IMR-90 (cell line): ENCODE measurements around the gene REXO1. TPM values are rescaled to one million over a fixed set of nuclear protein-coding genes. Genes with fewer than 3 reads are reported as not detected.
A peak's percentile ranks its signal among the peaks of the same experiment; 100 is the strongest.

Source experiments
- ATAC-seq: fragments of 200-7000 bp; cut with Tn5 transposase; 2 replicates; pipeline ENCODE4 v1.9.1; 2020; ENCODE audit warnings: low read depth, mild to moderate bottlenecking, moderate library complexity
- BruUV-seq: library from RNA; stranded (reverse); fragments of 400-500 nt; replicated peaks from 2 replicates; lab custom pipeline; 2021; lab: Mats Ljungman, UMichigan
- CTCF ChIA-PET: fragments of 300-600 bp; formaldehyde crosslinking; extraction: SDS; loops from one replicate; lab custom pipeline; 2021; ENCODE audit warnings: antibody characterized with exemption; lab: Yijun Ruan, JAX
- POLR2A ChIA-PET: fragments of 300-600 bp; sonication (Branson Sonifier 250); formaldehyde crosslinking; loops from one replicate; lab custom pipeline; 2022; ENCODE audit warnings: antibody characterized with exemption; ENCODE audit not compliant: unreplicated experiment; lab: Charles Lee
- DNase-seq: peaks from one replicate; pipeline ENCODE4 v3.0.0; 2013
- H2AFZ ChIP-seq: replicated peaks from 2 replicates; pipeline ENCODE3; 2013; ENCODE audit warnings: low read length, mild to moderate bottlenecking; ENCODE audit not compliant: poor library complexity
- H2AK5ac ChIP-seq: 2 replicates; pipeline ENCODE4 v1.6.1; 2013; ENCODE audit warnings: low read depth, low read length, inconsistent platforms
- H2AK9ac ChIP-seq: replicated peaks from 2 replicates; pipeline ENCODE3; 2013; ENCODE audit warnings: mild to moderate bottlenecking, low read depth, low read length, moderate library complexity; ENCODE audit not compliant: poor library complexity
- H2BK120ac ChIP-seq: 2 replicates; pipeline ENCODE4 v1.6.1; 2013; ENCODE audit warnings: low read depth, low read length, inconsistent platforms
- H2BK15ac ChIP-seq: 3 replicates; pipeline ENCODE4 v1.6.1; 2013; ENCODE audit warnings: low read depth, low read length, inconsistent platforms
- H2BK20ac ChIP-seq: 2 replicates; pipeline ENCODE4 v1.6.1; 2013; ENCODE audit warnings: low read depth, mild to moderate bottlenecking, inconsistent platforms, low read length, moderate library complexity
- H2BK5ac ChIP-seq: 2 replicates; pipeline ENCODE4 v1.6.1; 2013; ENCODE audit warnings: mild to moderate bottlenecking, low read depth, low read length, inconsistent platforms; ENCODE audit not compliant: poor library complexity, severe bottlenecking
- H3K14ac ChIP-seq: replicated peaks from 2 replicates; pipeline ENCODE4 v1.6.1; 2013; ENCODE audit warnings: low read depth, low read length, inconsistent platforms
- H3K18ac ChIP-seq: 2 replicates; pipeline ENCODE4 v1.6.1; 2013; ENCODE audit warnings: low read depth, low read length, control low read depth
- H3K23ac ChIP-seq: 2 replicates; pipeline ENCODE4 v1.6.1; 2013; ENCODE audit warnings: low read depth, low read length, inconsistent platforms
- H3K27ac ChIP-seq: 2 replicates; pipeline ENCODE4 v1.5.1; 2013; ENCODE audit warnings: mild to moderate bottlenecking, control low read depth, low read length; ENCODE audit not compliant: insufficient read depth
- H3K27me3 ChIP-seq: 2 replicates; pipeline ENCODE4 v1.6.1; 2013; ENCODE audit warnings: low read length; ENCODE audit not compliant: control insufficient read depth, insufficient read depth
- H3K36me3 ChIP-seq: 2 replicates; pipeline ENCODE4 v1.6.1; 2013; ENCODE audit warnings: low read length, mixed read lengths; ENCODE audit not compliant: control insufficient read depth, insufficient read depth
- H3K4ac ChIP-seq: 2 replicates; pipeline ENCODE4 v1.6.1; 2013; ENCODE audit warnings: low read depth, low read length, inconsistent platforms
- H3K4me1 ChIP-seq: 2 replicates; pipeline ENCODE4 v1.6.1; 2013; ENCODE audit warnings: low read length, mixed read lengths; ENCODE audit not compliant: control insufficient read depth, insufficient read depth
- H3K4me2 ChIP-seq: 2 replicates; pipeline ENCODE4 v1.6.1; 2013; ENCODE audit warnings: low read depth, mild to moderate bottlenecking, control low read depth, low read length, moderate library complexity
- H3K4me3 ChIP-seq: 2 replicates; pipeline ENCODE4 v1.5.1; 2013; ENCODE audit warnings: low read depth, mild to moderate bottlenecking, control low read depth, low read length, moderate library complexity; ENCODE audit not compliant: insufficient read depth
- H3K56ac ChIP-seq: 2 replicates; pipeline ENCODE4 v1.6.1; 2013; ENCODE audit warnings: low read length, inconsistent platforms; ENCODE audit not compliant: insufficient read depth; ENCODE audit errors: extremely low read depth
- H3K79me1 ChIP-seq, 2 experiments: 2 replicates each; pipeline ENCODE4 v1.6.1; 2013; ENCODE audit warnings: low read length in 2 of 2, inconsistent platforms in 1 of 2, low read depth in 1 of 2
- H3K9ac ChIP-seq: 2 replicates; pipeline ENCODE4 v1.6.1; 2013; ENCODE audit warnings: low read depth, low read length, control low read depth
- H3K9me1 ChIP-seq: 2 replicates; pipeline ENCODE4 v1.6.1; 2013; ENCODE audit warnings: low read length, inconsistent platforms; ENCODE audit not compliant: insufficient read depth
- H3K9me3 ChIP-seq: 2 replicates; pipeline ENCODE4 v1.6.1; 2013; ENCODE audit warnings: low read length; ENCODE audit not compliant: control insufficient read depth, insufficient read depth
- H4K20me1 ChIP-seq: 2 replicates; pipeline ENCODE4 v1.6.1; 2013; ENCODE audit warnings: low read length, inconsistent platforms; ENCODE audit not compliant: insufficient read depth
- H4K5ac ChIP-seq: 2 replicates; pipeline ENCODE4 v1.6.1; 2013; ENCODE audit warnings: mild to moderate bottlenecking, low read depth, low read length, control low read depth
- H4K8ac ChIP-seq, 2 experiments: 2 replicates each; pipeline ENCODE4 v1.6.1; 2013; ENCODE audit warnings: low read depth in 2 of 2, low read length in 2 of 2, control low read depth in 1 of 2, inconsistent platforms in 1 of 2
- H4K91ac ChIP-seq: 2 replicates; pipeline ENCODE4 v1.6.1; 2013; ENCODE audit warnings: low read depth, low read length, inconsistent platforms; ENCODE audit not compliant: insufficient read depth
- BHLHE40 ChIP-seq: fragments of 150-350 bp; IDR thresholded peaks from 2 replicates; pipeline ENCODE4 v1.6.1; 2016; ENCODE audit warnings: mild to moderate bottlenecking, low read depth, low read length
- MAZ ChIP-seq: IDR thresholded peaks from 2 replicates; pipeline ENCODE4 v1.6.1; 2012; ENCODE audit warnings: low read depth, mild to moderate bottlenecking, low read length, improper control_type of control experiment, moderate library complexity, borderline replicate concordance
- POLR2A ChIP-seq: IDR thresholded peaks from 2 replicates; pipeline ENCODE4 v1.6.1; 2012; ENCODE audit warnings: mild to moderate bottlenecking, low read depth, low read length
- RCOR1 ChIP-seq: IDR thresholded peaks from 2 replicates; pipeline ENCODE4 v1.6.1; 2012; ENCODE audit warnings: mild to moderate bottlenecking, low read length, improper control_type of control experiment; ENCODE audit not compliant: insufficient replicate concordance
- WGBS, 2 experiments: methylation state at CpG; one replicate each; pipeline versions ENCODE4 v1.1.5 to v1.1.7; 2013; ENCODE audit warnings: missing lambda C conversion rate in 2 of 2; ENCODE audit not compliant: insufficient read length in 1 of 2; ENCODE audit errors: extremely low coverage in 2 of 2; 5-methylcytosine and 5-hydroxymethylcytosine counted together
- dilution Hi-C: fragments of 300-500 bp; cut with HindIII; formaldehyde crosslinking; loops from one replicate; pipeline ENCODE4 v1.14.3; 2018; ENCODE audit warnings: low sequenced_read_pairs; ENCODE audit not compliant: unreplicated experiment
- in situ Hi-C: fragments of 300-500 bp; cut with MboI; formaldehyde crosslinking; loops from 3 replicates; pipeline ENCODE4 v1.14.3; 2019; ENCODE audit warnings: low sequenced_read_pairs, inconsistent platforms, mixed read lengths
- intact Hi-C: fragments of 100-400 bp; cut with micrococcal nuclease; formaldehyde crosslinking; loops from 2 replicates; pipeline ENCODE4 v1.10.0; 2022
- polyA plus RNA-seq, 3 experiments: library from polyadenylated mRNA; depleted of rRNA; stranded (reverse); fragments of >200 nt; gene quantifications; 2 replicates each; pipeline ENCODE4 v1.2.3, GENCODE V29; 2012; ENCODE audit warnings: low replicate concordance in 1 of 3
- total RNA-seq: library from RNA; depleted of rRNA; stranded (reverse); fragments of >200 nt; gene quantifications from 2 replicates; pipeline ENCODE4 v1.2.3, GENCODE V29; 2012
- TF ChIP-seq, protein P1 (sequence below): fragments of 150-350 bp; IDR thresholded peaks from 2 replicates; pipeline ENCODE4 v1.6.1; 2016; ENCODE audit warnings: low read depth, mild to moderate bottlenecking, low read length, moderate library complexity, borderline replicate concordance

Gene REXO1
- total and polyA plus RNA-seq, 2 of the 4 experiments (the other 2 are of a cell fraction) = 1.4 to 63.7 TPM

DNA sequence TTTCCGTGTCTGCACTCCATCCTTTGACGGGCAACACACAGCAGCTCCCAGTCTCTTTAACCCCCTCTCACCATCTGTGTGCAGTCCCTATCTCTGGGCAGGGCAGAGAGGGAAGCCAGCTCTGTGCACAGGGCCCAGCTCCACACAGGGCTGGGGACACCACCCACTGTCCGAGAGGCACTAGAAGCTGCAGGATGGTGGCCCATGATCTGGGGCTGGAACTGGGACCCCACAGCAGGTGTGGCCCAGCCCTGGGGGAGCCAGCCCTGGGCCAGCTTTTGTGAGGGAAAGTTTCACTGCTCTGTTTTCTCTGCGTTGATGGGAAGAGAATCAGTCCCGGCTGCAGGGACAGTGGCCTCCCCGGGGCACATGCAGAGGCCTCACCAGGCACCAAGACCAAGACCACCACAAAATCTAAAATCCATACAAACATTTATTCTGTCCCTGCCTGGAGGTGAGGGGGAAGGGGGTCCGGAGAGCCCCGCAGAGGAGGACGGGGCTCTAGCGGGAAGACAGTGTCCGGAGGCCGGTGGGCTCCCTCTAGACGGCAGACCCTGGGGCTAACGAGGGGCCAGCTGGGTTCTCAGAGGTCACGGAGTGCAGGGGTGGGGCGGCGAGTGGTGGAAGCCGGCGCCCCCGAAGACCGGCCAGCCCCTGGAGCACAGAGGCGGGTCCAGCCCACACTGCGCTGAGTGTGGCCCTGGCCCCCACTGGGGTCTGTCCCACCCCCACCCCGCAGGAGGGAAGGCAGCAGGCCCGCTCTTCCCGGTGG is 33.3 kb downstream of the REXO1 start (continued):
- TF ChIP-seq, protein P1, sequence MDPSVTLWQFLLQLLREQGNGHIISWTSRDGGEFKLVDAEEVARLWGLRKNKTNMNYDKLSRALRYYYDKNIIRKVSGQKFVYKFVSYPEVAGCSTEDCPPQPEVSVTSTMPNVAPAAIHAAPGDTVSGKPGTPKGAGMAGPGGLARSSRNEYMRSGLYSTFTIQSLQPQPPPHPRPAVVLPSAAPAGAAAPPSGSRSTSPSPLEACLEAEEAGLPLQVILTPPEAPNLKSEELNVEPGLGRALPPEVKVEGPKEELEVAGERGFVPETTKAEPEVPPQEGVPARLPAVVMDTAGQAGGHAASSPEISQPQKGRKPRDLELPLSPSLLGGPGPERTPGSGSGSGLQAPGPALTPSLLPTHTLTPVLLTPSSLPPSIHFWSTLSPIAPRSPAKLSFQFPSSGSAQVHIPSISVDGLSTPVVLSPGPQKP = no peak

- no peak overlapping the region for H3K4me3 ChIP-seq
- H2BK5ac ChIP-seq = no peak overlapping the region
- no peak for TF ChIP-seq POLR2A
- TF ChIP-seq BHLHE40 = no peak
- no peak for TF ChIP-seq MAZ
- TF ChIP-seq RCOR1 = no peak
- H3K4me1 ChIP-seq = peaks cover 8% of the 10 kb centered on the region
- H3K9me1 ChIP-seq = peaks cover 4% of the 10 kb centered on the region; the same call in 1 of the 2 replicates
- POLR2A ChIA-PET = no interaction called here
- BruUV-seq = no TSS peak
- H3K9ac ChIP-seq = no peak overlapping the region
- H3K4me2 ChIP-seq = no peak overlapping the region
- DNase-seq = no peak
- intact Hi-C loops (no loop called here), dilution Hi-C loops (no loop called here), in situ Hi-C loops (no loop called here)
- H4K8ac ChIP-seq = no peak overlapping the region
- peaks cover 0 to 9% of the 10 kb centered on the region in 2 experiments; a peak in 2 of 4 replicates for H3K79me1 ChIP-seq
- no peak overlapping the region for H2BK20ac ChIP-seq
- no peak overlapping the region for H3K23ac ChIP-seq
- H3K4ac ChIP-seq = no peak overlapping the region
- H4K20me1 ChIP-seq = no peaks in the 10 kb centered on the region; the same call in 1 of the 2 replicates
- no peaks in the 10 kb centered on the region for H3K27me3 ChIP-seq
- no peak overlapping the region for H3K56ac ChIP-seq
- H3K36me3 ChIP-seq = peaks cover 28% of the 10 kb centered on the region
- no peak overlapping the region for H3K14ac ChIP-seq
- peak overlapping the region; percentile 31 for H2AK9ac ChIP-seq
- H2BK120ac ChIP-seq = no peak overlapping the region
- whole genome bisulfite sequencing, 2 experiments = 93% methylated on average over 6 of the region's 10 CpGs; no CpG with 5 or more reads in 1 of the 2 experiments
- no peak overlapping the region for H3K27ac ChIP-seq
- H2AFZ ChIP-seq = no peak overlapping the region
- H4K5ac ChIP-seq = no peak overlapping the region
- no peak overlapping the region for H4K91ac ChIP-seq
- H3K9me3 ChIP-seq = no peaks in the 10 kb centered on the region
- no peak overlapping the region for H2AK5ac ChIP-seq
- ATAC-seq = no peak
- H3K18ac ChIP-seq = no peak overlapping the region
- no peak overlapping the region for H2BK15ac ChIP-seq
- CTCF ChIA-PET = no interaction called here
Measured at GRCh38 chr19:1814391-1814790, 33.9 kb downstream of the REXO1 start.
